Cardiac muscle cell (in vitro differentiated cells and primary cell): ENCODE data around the gene FADS3. TPM values are rescaled to one million over a fixed set of nuclear protein-coding genes. Genes with fewer than 3 reads are reported as not detected.
A peak's percentile ranks its signal among the peaks of the same experiment; 100 is the strongest.

Experiments used
- DNase-seq, 2 donors: peaks; one replicate each; pipeline versions ENCODE4 v3.0.0 to v3.0.0-alpha.2; 2010 to 2017; ENCODE audit warnings: low read depth in 1 of 2, low spot score in 1 of 2
- H3K27ac ChIP-seq: fragments of 200-600 bp; sonication (generic); 2 replicates; pipeline ENCODE4 v1.5.1; 2016
- H3K27me3 ChIP-seq: fragments of 200-600 bp; sonication (generic); 2 replicates; pipeline ENCODE4 v1.6.0; 2016; ENCODE audit warnings: control low read depth
- H3K36me3 ChIP-seq: fragments of 200-600 bp; sonication (generic); 2 replicates; pipeline ENCODE4 v1.5.1; 2016; ENCODE audit warnings: control low read depth
- H3K4me1 ChIP-seq: fragments of 200-600 bp; sonication (generic); 2 replicates; pipeline ENCODE4 v1.8.1; 2017; ENCODE audit warnings: low read depth, mild to moderate bottlenecking, mixed run types
- H3K4me3 ChIP-seq: fragments of 200-600 bp; sonication (generic); 2 replicates; pipeline ENCODE4 v1.5.1; 2016; ENCODE audit warnings: mild to moderate bottlenecking
- H3K9me3 ChIP-seq: fragments of 200-600 bp; sonication (generic); 2 replicates; pipeline ENCODE4 v1.5.1; 2017; ENCODE audit warnings: low read depth, mild to moderate bottlenecking, control low read depth
- polyA plus RNA-seq: library from polyadenylated mRNA; unstranded; fragments of >200 nt; fragmentation: Nextera tagmentation; extraction: Ambion mirVana; gene quantifications from 2 replicates; pipeline ENCODE4 v1.2.1, GENCODE V29; 2016
- total RNA-seq: library from RNA; depleted of rRNA; stranded (reverse); fragments of >200 nt; gene quantifications from 2 replicates; pipeline ENCODE4 v1.2.3, GENCODE V29; 2016
- TF ChIP-seq, protein P1 (sequence below): IDR thresholded peaks from 2 replicates; pipeline ENCODE4 v1.5.1; 2012; ENCODE audit warnings: low read depth, mild to moderate bottlenecking, low read length

FADS3 gene
- total and polyA plus RNA-seq, 2 experiments from 2014 or later: 42.9 to 48.0 TPM

DNA sequence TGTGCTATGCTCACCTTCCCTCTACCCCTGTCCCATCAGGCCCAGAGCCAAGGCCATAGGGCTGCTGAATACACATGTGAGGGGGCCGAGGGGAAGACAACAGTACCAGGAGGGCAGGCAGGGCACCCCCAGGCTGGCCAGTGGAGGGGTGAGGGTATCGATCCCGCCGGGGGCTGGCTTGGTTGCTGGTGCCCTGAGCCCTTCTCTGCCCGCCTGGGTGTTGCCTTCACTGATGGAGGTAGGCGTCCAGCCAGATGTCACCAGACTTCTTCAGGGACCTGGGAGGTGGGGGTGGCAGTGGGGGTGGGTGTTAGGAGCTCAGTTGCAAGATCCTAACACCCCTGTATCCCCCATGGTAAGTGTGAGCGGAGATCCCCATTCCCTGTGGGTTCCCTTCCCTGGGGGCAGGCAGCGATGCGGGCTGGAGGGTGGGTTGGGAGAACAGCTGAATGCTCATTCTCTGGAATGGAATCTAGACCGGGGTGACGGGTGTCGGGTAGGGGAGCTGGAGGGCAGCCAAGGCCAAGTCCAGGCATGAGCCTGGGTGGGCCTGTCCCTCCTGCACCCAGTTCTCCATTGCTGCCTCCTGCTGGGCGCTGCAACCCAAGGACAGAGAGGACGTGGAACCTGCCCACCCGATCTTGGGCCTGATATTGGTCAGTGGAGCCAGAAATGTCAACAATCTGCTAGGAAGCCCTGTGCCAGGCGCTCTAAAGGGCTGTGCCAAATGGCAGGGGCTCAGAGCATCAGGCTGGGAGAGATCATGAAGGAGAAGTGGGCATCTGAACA is 17.6 kb downstream of the FADS3 start:
- no peak for DNase-seq
- Histone ChIP-seq H3K27ac (no peak overlapping the region), H3K4me3 (no peak overlapping the region), H3K36me3 (no peaks in the 10 kb centered on the region), H3K27me3 (no peaks in the 10 kb centered on the region), H3K9me3 (no peaks in the 10 kb centered on the region), H3K4me1 (peaks cover 27% of the 10 kb centered on the region)
- TF ChIP-seq, protein P1, sequence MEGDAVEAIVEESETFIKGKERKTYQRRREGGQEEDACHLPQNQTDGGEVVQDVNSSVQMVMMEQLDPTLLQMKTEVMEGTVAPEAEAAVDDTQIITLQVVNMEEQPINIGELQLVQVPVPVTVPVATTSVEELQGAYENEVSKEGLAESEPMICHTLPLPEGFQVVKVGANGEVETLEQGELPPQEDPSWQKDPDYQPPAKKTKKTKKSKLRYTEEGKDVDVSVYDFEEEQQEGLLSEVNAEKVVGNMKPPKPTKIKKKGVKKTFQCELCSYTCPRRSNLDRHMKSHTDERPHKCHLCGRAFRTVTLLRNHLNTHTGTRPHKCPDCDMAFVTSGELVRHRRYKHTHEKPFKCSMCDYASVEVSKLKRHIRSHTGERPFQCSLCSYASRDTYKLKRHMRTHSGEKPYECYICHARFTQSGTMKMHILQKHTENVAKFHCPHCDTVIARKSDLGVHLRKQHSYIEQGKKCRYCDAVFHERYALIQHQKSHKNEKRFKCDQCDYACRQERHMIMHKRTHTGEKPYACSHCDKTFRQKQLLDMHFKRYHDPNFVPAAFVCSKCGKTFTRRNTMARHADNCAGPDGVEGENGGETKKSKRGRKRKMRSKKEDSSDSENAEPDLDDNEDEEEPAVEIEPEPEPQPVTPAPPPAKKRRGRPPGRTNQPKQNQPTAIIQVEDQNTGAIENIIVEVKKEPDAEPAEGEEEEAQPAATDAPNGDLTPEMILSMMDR: no peak

DNA sequence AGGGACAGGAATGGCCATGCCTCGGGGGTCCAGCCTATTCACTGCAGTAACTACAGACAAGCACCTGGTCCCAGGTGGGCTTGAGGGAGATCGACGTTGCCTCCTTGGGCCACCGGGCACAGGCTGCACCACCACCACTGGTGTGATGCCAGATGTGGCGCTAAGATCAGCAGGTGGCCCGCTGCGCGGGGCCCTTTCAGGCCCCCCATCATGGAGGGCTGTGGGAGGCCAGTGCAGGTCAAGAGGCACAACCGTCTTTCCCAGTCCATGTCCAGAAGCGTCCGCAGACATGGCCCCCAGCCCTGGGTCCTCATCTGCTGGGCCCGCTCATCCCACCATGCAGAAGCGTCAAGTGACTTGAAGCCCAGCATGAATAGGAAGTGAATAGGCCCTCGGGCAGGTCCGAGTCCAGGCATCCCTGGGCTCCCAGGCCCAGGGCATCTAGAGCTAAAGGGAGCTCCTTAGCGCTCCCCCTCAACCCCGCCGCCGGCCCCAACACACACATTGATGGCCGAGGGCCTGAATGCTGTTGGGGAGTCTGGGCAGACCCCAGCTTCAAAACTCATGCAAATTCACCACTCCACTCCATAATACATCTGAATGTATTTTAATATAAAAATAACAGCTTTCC is 18.3 kb downstream of the FADS3 start:
- Histone ChIP-seq H3K36me3 (no peaks in the 10 kb centered on the region), H3K27me3 (no peaks in the 10 kb centered on the region), H3K27ac (no peak overlapping the region), H3K4me3 (no peak overlapping the region), H3K9me3 (no peaks in the 10 kb centered on the region), H3K4me1 (peaks cover 27% of the 10 kb centered on the region)
- TF ChIP-seq, protein P1: no peak
- no peak for DNase-seq

DNA sequence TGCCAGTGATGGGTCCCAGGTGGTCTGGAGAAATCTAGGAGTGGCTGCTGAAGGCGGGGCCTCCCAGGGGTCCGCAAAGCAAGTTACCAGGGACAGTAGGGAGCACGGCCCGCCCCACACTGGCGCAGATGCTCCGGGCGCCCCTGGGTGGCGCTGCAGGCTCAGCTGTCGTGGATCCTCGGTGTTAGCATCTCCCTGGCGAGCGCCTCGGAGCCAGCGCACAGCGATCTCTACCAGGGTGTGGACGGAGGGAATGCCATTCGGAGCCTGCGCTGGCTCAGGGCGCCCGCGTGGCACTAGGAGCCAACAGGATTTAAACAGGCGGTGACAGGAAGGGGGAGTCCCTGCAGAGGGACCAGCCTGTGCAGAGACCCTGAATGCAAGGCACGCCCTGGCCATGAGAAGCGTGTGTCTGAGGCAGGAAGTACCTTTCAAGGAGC is 20.2 kb downstream of the FADS3 start:
- Histone ChIP-seq H3K9me3 (no peaks in the 10 kb centered on the region), H3K4me1 (peaks cover 27% of the 10 kb centered on the region), H3K4me3 (no peak overlapping the region), H3K27ac (no peak overlapping the region), H3K36me3 (no peaks in the 10 kb centered on the region), H3K27me3 (no peaks in the 10 kb centered on the region)
- DNase-seq: peak; percentile 84 to 89
- TF ChIP-seq, protein P1: peak; percentile 92

DNA sequence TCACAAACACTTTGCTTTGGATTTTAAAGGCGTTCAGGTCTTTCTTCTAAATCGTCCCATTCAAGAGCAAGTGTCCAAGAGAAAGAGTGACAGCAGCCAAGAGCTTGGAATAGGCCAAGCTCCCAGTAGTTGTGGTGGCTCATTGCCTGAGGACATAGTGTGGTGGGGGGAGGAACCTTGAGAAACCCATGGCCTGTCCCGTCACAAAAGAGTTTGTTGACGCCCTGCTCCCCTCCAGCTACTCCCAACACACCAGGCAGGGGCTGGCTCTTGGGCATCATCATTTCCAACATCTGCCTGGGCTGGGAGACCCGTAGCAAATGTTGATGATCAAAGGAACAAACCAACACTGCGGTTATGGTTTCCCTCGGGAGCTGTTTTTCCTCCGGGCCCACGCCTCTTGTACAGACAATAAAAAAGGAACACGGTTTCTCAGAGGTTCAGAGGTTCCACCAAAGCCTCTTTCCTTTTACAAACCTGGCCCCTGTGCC is 20.8 kb downstream of the FADS3 start:
- no peaks in the 10 kb centered on the region for H3K9me3 ChIP-seq
- peak overlapping the region; percentile 72 for H3K27ac ChIP-seq
- H3K4me3 ChIP-seq: no peak overlapping the region
- no peaks in the 10 kb centered on the region for H3K36me3 ChIP-seq
- no peaks in the 10 kb centered on the region for H3K27me3 ChIP-seq
- TF ChIP-seq, protein P1: no peak
- peak in 1 of 2 donors; percentile 50 for DNase-seq
- peaks cover 27% of the 10 kb centered on the region for H3K4me1 ChIP-seq

DNA sequence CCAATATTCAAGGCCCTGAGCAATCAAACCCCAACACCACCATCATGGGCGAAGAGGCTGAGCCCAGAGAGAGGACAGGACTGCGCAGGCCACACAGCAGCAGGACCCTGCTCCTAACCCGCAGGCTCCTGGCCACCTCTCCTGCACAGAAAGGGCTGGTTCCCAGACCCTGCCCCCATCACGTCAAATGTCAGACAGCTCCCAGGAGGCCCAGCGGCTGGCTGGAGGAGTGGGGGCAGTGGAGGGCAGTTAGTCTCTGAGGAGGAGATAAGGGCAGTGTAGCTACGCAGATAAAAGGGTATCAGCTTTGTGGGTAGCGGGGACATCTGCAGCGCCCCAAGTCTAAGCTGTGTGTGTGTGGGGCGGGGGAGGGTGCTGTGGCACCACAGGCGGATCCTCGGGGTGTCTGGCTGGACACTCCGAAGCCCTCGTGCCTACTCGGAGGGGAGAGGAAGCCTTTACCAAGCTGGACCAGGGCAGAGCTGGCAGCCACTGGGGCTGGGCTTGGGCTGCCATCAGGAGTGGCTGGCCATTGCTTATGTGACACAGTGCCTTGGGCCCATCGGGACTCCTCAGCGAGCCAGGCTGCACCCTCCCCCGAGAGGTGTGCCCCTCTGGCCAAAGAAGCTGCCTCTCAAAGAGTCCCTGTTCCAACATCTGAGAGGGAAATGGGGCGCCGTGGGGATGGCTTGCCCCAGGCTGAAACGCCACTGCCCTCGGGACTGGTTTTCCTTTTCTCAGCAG is 21.5 kb downstream of the FADS3 start:
- H3K36me3 ChIP-seq: no peaks in the 10 kb centered on the region
- H3K4me1 ChIP-seq: peaks cover 27% of the 10 kb centered on the region
- H3K27ac ChIP-seq: peak overlapping the region; percentile 72
- TF ChIP-seq, protein P1: no peak
- H3K27me3 ChIP-seq: no peaks in the 10 kb centered on the region
- no peak overlapping the region for H3K4me3 ChIP-seq
- H3K9me3 ChIP-seq: no peaks in the 10 kb centered on the region
- DNase-seq: peak; percentile 10 to 52
